ENCODE measurements around the gene BTBD7. TPM values are rescaled to one million over a fixed set of nuclear protein-coding genes. Genes with fewer than 3 reads are reported as not detected.

Gene BTBD7
- total RNA-seq, 1 experiment from 2014 or later: 24.7 TPM

DNA sequence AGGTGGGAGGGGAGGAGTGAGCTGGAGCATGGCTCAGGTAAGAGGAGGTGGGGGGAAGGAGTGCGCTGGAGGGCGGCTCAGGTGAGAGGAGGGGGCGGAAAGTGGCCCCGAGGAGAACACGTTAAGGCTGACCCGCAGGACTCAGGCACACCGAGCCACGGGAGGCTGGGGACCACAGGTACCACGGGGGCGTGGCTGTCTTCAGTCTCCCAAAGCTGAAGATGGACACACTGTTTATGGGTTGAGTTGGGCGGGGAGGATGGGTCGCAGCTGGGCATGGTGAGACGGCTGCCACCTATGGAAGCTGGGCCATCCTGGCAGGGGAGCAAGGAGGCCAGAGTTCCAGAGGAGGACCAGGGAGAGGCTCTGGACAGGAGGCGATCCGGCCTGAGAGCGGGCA is 102.3 kb downstream of the BTBD7 start:
- DNase-seq (ENCODE audit: low read depth, low spot score) (no peak), ATAC-seq (no peak)
- CTCF ChIA-PET: no interaction called here
- POLR2A ChIA-PET: no interaction called here
- no peak for TF ChIP-seq SIN3A (IDR thresholded peaks at IDR 0.05; ENCODE audit: borderline replicate concordance, insufficient read depth, low read depth, low read length)
- TF ChIP-seq, protein P1, sequence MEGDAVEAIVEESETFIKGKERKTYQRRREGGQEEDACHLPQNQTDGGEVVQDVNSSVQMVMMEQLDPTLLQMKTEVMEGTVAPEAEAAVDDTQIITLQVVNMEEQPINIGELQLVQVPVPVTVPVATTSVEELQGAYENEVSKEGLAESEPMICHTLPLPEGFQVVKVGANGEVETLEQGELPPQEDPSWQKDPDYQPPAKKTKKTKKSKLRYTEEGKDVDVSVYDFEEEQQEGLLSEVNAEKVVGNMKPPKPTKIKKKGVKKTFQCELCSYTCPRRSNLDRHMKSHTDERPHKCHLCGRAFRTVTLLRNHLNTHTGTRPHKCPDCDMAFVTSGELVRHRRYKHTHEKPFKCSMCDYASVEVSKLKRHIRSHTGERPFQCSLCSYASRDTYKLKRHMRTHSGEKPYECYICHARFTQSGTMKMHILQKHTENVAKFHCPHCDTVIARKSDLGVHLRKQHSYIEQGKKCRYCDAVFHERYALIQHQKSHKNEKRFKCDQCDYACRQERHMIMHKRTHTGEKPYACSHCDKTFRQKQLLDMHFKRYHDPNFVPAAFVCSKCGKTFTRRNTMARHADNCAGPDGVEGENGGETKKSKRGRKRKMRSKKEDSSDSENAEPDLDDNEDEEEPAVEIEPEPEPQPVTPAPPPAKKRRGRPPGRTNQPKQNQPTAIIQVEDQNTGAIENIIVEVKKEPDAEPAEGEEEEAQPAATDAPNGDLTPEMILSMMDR (IDR thresholded peaks at IDR 0.05): no peak
- TF ChIP-seq, protein P2, sequence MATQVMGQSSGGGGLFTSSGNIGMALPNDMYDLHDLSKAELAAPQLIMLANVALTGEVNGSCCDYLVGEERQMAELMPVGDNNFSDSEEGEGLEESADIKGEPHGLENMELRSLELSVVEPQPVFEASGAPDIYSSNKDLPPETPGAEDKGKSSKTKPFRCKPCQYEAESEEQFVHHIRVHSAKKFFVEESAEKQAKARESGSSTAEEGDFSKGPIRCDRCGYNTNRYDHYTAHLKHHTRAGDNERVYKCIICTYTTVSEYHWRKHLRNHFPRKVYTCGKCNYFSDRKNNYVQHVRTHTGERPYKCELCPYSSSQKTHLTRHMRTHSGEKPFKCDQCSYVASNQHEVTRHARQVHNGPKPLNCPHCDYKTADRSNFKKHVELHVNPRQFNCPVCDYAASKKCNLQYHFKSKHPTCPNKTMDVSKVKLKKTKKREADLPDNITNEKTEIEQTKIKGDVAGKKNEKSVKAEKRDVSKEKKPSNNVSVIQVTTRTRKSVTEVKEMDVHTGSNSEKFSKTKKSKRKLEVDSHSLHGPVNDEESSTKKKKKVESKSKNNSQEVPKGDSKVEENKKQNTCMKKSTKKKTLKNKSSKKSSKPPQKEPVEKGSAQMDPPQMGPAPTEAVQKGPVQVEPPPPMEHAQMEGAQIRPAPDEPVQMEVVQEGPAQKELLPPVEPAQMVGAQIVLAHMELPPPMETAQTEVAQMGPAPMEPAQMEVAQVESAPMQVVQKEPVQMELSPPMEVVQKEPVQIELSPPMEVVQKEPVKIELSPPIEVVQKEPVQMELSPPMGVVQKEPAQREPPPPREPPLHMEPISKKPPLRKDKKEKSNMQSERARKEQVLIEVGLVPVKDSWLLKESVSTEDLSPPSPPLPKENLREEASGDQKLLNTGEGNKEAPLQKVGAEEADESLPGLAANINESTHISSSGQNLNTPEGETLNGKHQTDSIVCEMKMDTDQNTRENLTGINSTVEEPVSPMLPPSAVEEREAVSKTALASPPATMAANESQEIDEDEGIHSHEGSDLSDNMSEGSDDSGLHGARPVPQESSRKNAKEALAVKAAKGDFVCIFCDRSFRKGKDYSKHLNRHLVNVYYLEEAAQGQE (IDR thresholded peaks at IDR 0.05; ENCODE audit: insufficient read depth in 1 of 2, low read depth in 2 of 2, low read length in 1 of 2): no peak
- no peak for TF ChIP-seq POLR2AphosphoS5 (IDR thresholded peaks at IDR 0.05; ENCODE audit: low read depth, low read length)
- no peak for TF ChIP-seq TCF7L2 (IDR thresholded peaks at IDR 0.05; ENCODE audit: low read depth, low read length)
- intact Hi-C loops (cut with micrococcal nuclease; ENCODE audit: unreplicated experiment): loop anchor here (10.0 kb wide), 2 partner anchors 314 to 384 kb away; no protein-coding TSS in a partner anchor
- H3K9me3 ChIP-seq (ENCODE audit: control insufficient read depth, insufficient read depth, low read depth, low read length): no peaks in the 10 kb centered on the region
- H3K27me3 ChIP-seq (ENCODE audit: control insufficient read depth, insufficient read depth, low read length): no peaks in the 10 kb centered on the region
- H3K4me3 ChIP-seq (ENCODE audit: low read depth in 2 of 2, low read length in 2 of 2): no peak overlapping the region; a peak in 1 of 4 replicates
- H3K4me1 ChIP-seq (ENCODE audit: control insufficient read depth, insufficient read depth, low read length): no peaks in the 10 kb centered on the region
- no TSS peak for BruUV-seq (replicated peaks)
- H3K27ac ChIP-seq (ENCODE audit: low read length): no peak overlapping the region
- H3K36me3 ChIP-seq (ENCODE audit: control insufficient read depth, insufficient read depth, low read length): no peaks in the 10 kb centered on the region
- in situ Hi-C loops (cut with HindIII; ENCODE audit: low pct_unique_long_range_greater_than_20kb, low sequenced_read_pairs): no loop called here

DNA sequence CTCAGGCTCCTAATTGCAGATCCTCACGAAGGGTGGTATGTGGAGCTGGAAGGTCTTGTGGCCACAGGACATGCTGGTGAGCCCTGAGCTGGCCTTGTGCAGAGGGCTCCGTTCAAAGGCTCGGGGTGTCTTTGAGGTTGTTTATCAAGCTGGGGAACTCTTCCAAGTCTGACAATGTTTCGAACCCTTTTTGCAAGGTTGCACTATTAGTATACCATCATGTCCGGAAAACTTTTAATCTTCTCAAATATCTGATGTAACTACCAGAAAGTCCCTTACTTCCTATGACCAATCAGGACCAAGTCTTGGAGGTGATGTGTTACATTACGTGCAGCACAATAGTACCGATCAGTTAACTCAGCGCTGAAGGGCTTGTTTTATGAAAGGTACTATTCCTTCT is 104.3 kb downstream of the BTBD7 start:
- DNase-seq (ENCODE audit: low read depth, low spot score) (no peak), ATAC-seq (no peak)
- ChIA-PET POLR2A (no interaction called here), CTCF (no interaction called here)
- Histone ChIP-seq H3K27me3 (ENCODE audit: control insufficient read depth, insufficient read depth, low read length) (no peaks in the 10 kb centered on the region), H3K4me1 (ENCODE audit: control insufficient read depth, insufficient read depth, low read length) (no peaks in the 10 kb centered on the region), H3K36me3 (ENCODE audit: control insufficient read depth, insufficient read depth, low read length) (no peaks in the 10 kb centered on the region), H3K27ac (ENCODE audit: low read length) (no peak overlapping the region), H3K9me3 (ENCODE audit: control insufficient read depth, insufficient read depth, low read depth, low read length) (no peaks in the 10 kb centered on the region), H3K4me3 (ENCODE audit: low read depth in 2 of 2, low read length in 2 of 2) (no peak overlapping the region)
- TF ChIP-seq, protein P1 (IDR thresholded peaks at IDR 0.05): no peak
- TF ChIP-seq TCF7L2 (IDR thresholded peaks at IDR 0.05; ENCODE audit: low read depth, low read length) (no peak), POLR2AphosphoS5 (IDR thresholded peaks at IDR 0.05; ENCODE audit: low read depth, low read length) (no peak), SIN3A (IDR thresholded peaks at IDR 0.05; ENCODE audit: borderline replicate concordance, insufficient read depth, low read depth, low read length) (no peak)
- TF ChIP-seq, protein P2 (IDR thresholded peaks at IDR 0.05; ENCODE audit: insufficient read depth in 1 of 2, low read depth in 2 of 2, low read length in 1 of 2): no peak
- intact Hi-C loops (cut with micrococcal nuclease; ENCODE audit: unreplicated experiment): no loop called here
- in situ Hi-C loops (cut with HindIII; ENCODE audit: low pct_unique_long_range_greater_than_20kb, low sequenced_read_pairs): no loop called here
- BruUV-seq (replicated peaks): no TSS peak

Measured in Panc1 (cell line).